ENCODE results near the gene FLOT1. TPM values are rescaled to one million over a fixed set of nuclear protein-coding genes. Genes with fewer than 3 reads are reported as not detected.
A peak's percentile ranks its signal among the peaks of the same experiment; 100 is the strongest.

Gene FLOT1
- total RNA-seq, 2 donors from 2014 or later: 121 to 141 TPM

DNA sequence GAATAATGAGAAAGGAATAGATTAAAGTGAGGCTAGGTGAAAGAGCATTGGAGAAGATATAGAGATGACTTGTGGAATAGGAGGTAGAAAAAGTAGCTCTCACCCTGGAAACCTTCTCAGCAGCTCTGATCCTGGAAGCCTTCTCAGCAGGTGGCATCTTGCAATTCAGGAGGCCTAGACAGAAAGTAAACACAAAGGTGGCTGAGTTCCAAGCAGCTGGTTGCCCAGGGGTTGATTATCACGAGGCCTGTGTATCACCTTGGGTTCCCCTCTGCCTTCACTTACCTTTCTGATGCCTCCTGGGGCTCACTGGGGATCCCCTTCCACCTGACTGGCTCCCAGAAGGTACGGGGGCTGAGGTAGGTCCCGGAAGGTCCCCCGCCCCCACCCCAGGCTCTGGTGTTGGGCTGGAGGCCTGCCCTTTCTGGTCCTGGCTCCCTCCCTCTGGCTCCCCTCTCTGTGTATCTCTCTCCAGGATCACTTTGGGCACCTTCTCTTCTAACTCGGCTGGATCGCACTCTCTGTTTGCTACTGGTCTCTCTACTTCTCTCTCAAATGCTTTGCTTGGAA is 35.1 kb downstream of the FLOT1 start:
- peaks cover 63% of the 10 kb centered on the region for H3K36me3 ChIP-seq (ENCODE audit: control insufficient read depth, insufficient read depth, low read length)
- H3K4me1 Mint-ChIP-seq: peaks cover 14% of the 10 kb centered on the region

DNA sequence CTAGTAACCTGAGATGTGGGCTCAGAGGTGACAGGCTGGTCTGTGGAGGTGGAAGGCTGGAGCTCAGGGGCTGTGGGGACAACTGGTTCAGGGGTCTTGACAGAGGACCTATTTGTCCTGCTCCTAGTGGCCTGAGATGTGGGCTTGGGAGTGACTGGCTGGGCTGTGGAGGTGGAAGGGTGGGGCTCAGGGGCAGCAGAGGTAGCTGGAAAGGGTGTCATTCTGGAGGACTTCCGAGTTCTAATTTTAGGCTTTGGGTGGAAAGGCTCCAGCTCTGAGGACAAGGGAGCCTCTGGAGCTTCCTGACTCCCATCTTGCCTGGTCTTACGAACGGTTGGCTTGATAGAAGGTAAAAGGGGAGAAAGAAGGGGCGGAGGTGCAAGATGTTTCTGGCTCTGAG is 36.9 kb downstream of the FLOT1 start:
- 92 to 93% methylated on average over 3 to 4 of the region's 4 CpGs for WGBS, 2 experiments (ENCODE audit: insufficient coverage in 1 of 2, insufficient read length in 1 of 2)
- H3K36me3 Mint-ChIP-seq (ENCODE audit: low read depth): peaks cover 65% of the 10 kb centered on the region
- H3K9me3 Mint-ChIP-seq: no peaks in the 10 kb centered on the region

More for the DNA sequence above, 35.1 kb downstream of the FLOT1 start:
- 76 to 94% methylated on average over 5 to 6 of the region's 6 CpGs for WGBS, 2 experiments (ENCODE audit: insufficient coverage in 1 of 2, insufficient read length in 1 of 2)
- H3K27ac Mint-ChIP-seq: peak overlapping the region; percentile 67
- H3K9me3 Mint-ChIP-seq: no peaks in the 10 kb centered on the region
- DNase-seq: peak; percentile 68
- Histone ChIP-seq H3K9me3 (ENCODE audit: control insufficient read depth, low read length) (no peaks in the 10 kb centered on the region), H3K4me1 (ENCODE audit: control insufficient read depth, insufficient read depth, low read length) (peaks cover 4% of the 10 kb centered on the region), H3K9ac (ENCODE audit: extremely low read depth, low read length, poor library complexity, severe bottlenecking) (peak overlapping the region; percentile 9), H3K27me3 (ENCODE audit: control insufficient read depth, insufficient read depth, low read length, poor library complexity, severe bottlenecking) (no peaks in the 10 kb centered on the region), H3K27ac (ENCODE audit: low read depth, low read length) (no peak overlapping the region), H3K4me3 (ENCODE audit: low read length) (no peak overlapping the region)
- H3K27me3 Mint-ChIP-seq (ENCODE audit: insufficient read depth): no peaks in the 10 kb centered on the region
- TF ChIP-seq, protein P1, sequence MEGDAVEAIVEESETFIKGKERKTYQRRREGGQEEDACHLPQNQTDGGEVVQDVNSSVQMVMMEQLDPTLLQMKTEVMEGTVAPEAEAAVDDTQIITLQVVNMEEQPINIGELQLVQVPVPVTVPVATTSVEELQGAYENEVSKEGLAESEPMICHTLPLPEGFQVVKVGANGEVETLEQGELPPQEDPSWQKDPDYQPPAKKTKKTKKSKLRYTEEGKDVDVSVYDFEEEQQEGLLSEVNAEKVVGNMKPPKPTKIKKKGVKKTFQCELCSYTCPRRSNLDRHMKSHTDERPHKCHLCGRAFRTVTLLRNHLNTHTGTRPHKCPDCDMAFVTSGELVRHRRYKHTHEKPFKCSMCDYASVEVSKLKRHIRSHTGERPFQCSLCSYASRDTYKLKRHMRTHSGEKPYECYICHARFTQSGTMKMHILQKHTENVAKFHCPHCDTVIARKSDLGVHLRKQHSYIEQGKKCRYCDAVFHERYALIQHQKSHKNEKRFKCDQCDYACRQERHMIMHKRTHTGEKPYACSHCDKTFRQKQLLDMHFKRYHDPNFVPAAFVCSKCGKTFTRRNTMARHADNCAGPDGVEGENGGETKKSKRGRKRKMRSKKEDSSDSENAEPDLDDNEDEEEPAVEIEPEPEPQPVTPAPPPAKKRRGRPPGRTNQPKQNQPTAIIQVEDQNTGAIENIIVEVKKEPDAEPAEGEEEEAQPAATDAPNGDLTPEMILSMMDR (conservative IDR thresholded peaks at IDR 0.05): no peak
- peaks cover 75% of the 10 kb centered on the region for H3K36me3 Mint-ChIP-seq (ENCODE audit: low read depth)
- H3K4me3 Mint-ChIP-seq: no peak overlapping the region

DNA sequence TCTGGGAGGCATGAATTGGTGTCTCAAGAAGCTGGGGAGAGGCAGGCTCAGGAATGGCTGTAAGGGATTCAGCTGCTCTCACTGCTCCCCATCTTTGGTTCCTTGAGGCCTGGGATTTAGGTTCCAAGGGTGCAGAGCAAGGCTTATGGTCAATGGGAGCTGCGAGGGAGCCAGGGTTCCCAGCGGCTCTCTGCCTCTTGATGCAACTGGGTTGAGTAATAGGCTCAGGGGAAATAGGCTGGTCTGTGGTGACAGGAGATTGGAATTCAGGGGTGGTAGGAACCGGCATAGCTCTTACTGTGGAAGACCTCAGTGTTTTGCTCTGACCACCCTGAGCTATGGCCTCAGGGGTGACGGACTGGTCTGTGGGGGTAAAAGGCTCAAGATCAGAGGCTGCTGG is 38.7 kb downstream of the FLOT1 start:
- H3K4me3 Mint-ChIP-seq: no peak overlapping the region
- H3K27me3 Mint-ChIP-seq (ENCODE audit: insufficient read depth): no peaks in the 10 kb centered on the region
- H3K9me3 Mint-ChIP-seq: no peaks in the 10 kb centered on the region
- no peak for DNase-seq
- H3K27ac Mint-ChIP-seq: no peak overlapping the region
- TF ChIP-seq, protein P1 (conservative IDR thresholded peaks at IDR 0.05): no peak
- H3K27me3 ChIP-seq (ENCODE audit: control insufficient read depth, insufficient read depth, low read length, poor library complexity, severe bottlenecking): no peaks in the 10 kb centered on the region
- H3K4me1 Mint-ChIP-seq: peaks cover 14% of the 10 kb centered on the region
- peaks cover 55% of the 10 kb centered on the region for H3K36me3 ChIP-seq (ENCODE audit: control insufficient read depth, insufficient read depth, low read length)
- 93 to 100% methylated on average over 4 of the region's 4 CpGs for WGBS, 2 experiments (ENCODE audit: insufficient coverage in 1 of 2, insufficient read length in 1 of 2)
- H3K4me1 ChIP-seq (ENCODE audit: control insufficient read depth, insufficient read depth, low read length): peaks cover 4% of the 10 kb centered on the region
- H3K9ac ChIP-seq (ENCODE audit: extremely low read depth, low read length, poor library complexity, severe bottlenecking): no peak overlapping the region
- no peak overlapping the region for H3K4me3 ChIP-seq (ENCODE audit: low read length)
- peaks cover 66% of the 10 kb centered on the region for H3K36me3 Mint-ChIP-seq (ENCODE audit: low read depth)
- no peaks in the 10 kb centered on the region for H3K9me3 ChIP-seq (ENCODE audit: control insufficient read depth, low read length)
- no peak overlapping the region for H3K27ac ChIP-seq (ENCODE audit: low read depth, low read length)

More for the DNA sequence above, 36.9 kb downstream of the FLOT1 start:
- H3K27me3 ChIP-seq (ENCODE audit: control insufficient read depth, insufficient read depth, low read length, poor library complexity, severe bottlenecking): no peaks in the 10 kb centered on the region
- Mint-ChIP-seq H3K27me3 (ENCODE audit: insufficient read depth) (no peaks in the 10 kb centered on the region), H3K4me1 (peaks cover 14% of the 10 kb centered on the region), H3K27ac (no peak overlapping the region), H3K4me3 (no peak overlapping the region)
- H3K4me3 ChIP-seq (ENCODE audit: low read length): no peak overlapping the region
- DNase-seq: no peak
- TF ChIP-seq, protein P1 (conservative IDR thresholded peaks at IDR 0.05): no peak
- no peak overlapping the region for H3K9ac ChIP-seq (ENCODE audit: extremely low read depth, low read length, poor library complexity, severe bottlenecking)
- peaks cover 4% of the 10 kb centered on the region for H3K4me1 ChIP-seq (ENCODE audit: control insufficient read depth, insufficient read depth, low read length)
- no peaks in the 10 kb centered on the region for H3K9me3 ChIP-seq (ENCODE audit: control insufficient read depth, low read length)
- H3K27ac ChIP-seq (ENCODE audit: low read depth, low read length): no peak overlapping the region
- peaks cover 57% of the 10 kb centered on the region for H3K36me3 ChIP-seq (ENCODE audit: control insufficient read depth, insufficient read depth, low read length)
